G401 (cell line): ENCODE data around the gene FBLN2. TPM values are rescaled to one million over a fixed set of nuclear protein-coding genes. Genes with fewer than 3 reads are reported as not detected.

ENCODE experiments used
- DNase-seq: peaks from one replicate; pipeline ENCODE4 v3.0.0-alpha.2; 2015; ENCODE audit warnings: low spot score
- in situ Hi-C: cut with HindIII; loops from 2 replicates; pipeline ENCODE4 v1.10.0; 2016; ENCODE audit warnings: low sequenced_read_pairs, mixed read lengths
- total RNA-seq: library from RNA; depleted of rRNA; stranded (reverse); fragments of >200 nt; shearing (Covaris generic); gene quantifications from 2 replicates; pipeline ENCODE4 v1.2.3, GENCODE V29; 2014; rRNA removed

Gene FBLN2
- total RNA-seq, 1 experiment from 2014 or later = 2.4 TPM

GRCh38 chr3:13685721-13686120 lies 136.8 kb downstream of the FBLN2 start:
- in situ Hi-C loops = no loop called here
- no peak for DNase-seq

- no peak for DNase-seq
- in situ Hi-C loops = no loop called here
Observed at GRCh38 chr3:13686367-13687160, 137.6 kb downstream of the FBLN2 start.

- DNase-seq = peak; percentile 7
- in situ Hi-C loops = no loop called here
Observed at GRCh38 chr3:13687517-13687943, 138.6 kb downstream of the FBLN2 start.

Other genes starting within 250 kb of the FBLN2 start
- 33.0 and 45.0 TPM in 2 replicates for gene NUP210, start 128.8 kb upstream of the FBLN2 start, total RNA-seq
- 15.3 and 30.3 TPM in 2 replicates for gene HDAC11, start 68.8 kb upstream of the FBLN2 start, total RNA-seq